8988T (cell line): ENCODE results near the gene FPGS.
"Not testable (repeated sequence)": the region's sequence is repeated elsewhere in the genome, so short reads cannot be mapped to it uniquely, and the experiment has no call there.

Source experiments
- DNase-seq: peaks from one replicate; pipeline ENCODE4 v3.0.0; 2011

Gene FPGS, protein sequence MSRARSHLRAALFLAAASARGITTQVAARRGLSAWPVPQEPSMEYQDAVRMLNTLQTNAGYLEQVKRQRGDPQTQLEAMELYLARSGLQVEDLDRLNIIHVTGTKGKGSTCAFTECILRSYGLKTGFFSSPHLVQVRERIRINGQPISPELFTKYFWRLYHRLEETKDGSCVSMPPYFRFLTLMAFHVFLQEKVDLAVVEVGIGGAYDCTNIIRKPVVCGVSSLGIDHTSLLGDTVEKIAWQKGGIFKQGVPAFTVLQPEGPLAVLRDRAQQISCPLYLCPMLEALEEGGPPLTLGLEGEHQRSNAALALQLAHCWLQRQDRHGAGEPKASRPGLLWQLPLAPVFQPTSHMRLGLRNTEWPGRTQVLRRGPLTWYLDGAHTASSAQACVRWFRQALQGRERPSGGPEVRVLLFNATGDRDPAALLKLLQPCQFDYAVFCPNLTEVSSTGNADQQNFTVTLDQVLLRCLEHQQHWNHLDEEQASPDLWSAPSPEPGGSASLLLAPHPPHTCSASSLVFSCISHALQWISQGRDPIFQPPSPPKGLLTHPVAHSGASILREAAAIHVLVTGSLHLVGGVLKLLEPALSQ

GRCh38 chr9:127802576-127803443 is at the start of gene FPGS:
Gene FPGS, plus strand, starts transcription at chr9:127802882. Its CDS starts 43 bp downstream, at chr9:127802925.
- DNase-seq, result peak; percentile 97

GRCh38 chr9:127753148-127753547 is 49.5 kb upstream of the FPGS start:
- DNase-seq, result no peak

DNA sequence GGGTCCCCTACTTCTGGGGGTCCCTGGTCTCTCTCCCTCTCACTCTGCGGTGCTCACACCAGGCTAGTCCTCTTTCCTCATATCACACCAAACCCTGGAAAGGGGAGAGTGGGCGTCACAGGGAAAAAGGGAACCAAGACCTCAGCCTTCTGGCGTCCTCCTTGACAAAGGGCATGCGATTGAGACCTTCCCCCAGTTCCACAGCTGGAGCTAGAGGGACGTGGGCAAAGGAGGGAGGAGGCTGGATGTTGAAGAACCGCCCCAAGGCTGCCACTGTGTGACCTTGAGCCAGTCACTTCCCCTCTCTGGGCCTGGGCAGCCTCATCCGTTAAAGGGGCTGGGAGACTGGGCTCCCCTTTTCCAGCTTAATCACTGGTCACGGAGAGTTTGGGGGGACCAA is 49.1 kb upstream of the FPGS start:
- DNase-seq, result no peak

GRCh38 chr9:127754099-127755060 is 48.3 kb upstream of the FPGS start:
- no peak for DNase-seq

- DNase-seq, result no peak
Observed at GRCh38 chr9:127755061-127756060, 47.3 kb upstream of the FPGS start.

GRCh38 chr9:127756233-127756632 is 46.4 kb upstream of the FPGS start:
- DNase-seq, result no peak

DNA sequence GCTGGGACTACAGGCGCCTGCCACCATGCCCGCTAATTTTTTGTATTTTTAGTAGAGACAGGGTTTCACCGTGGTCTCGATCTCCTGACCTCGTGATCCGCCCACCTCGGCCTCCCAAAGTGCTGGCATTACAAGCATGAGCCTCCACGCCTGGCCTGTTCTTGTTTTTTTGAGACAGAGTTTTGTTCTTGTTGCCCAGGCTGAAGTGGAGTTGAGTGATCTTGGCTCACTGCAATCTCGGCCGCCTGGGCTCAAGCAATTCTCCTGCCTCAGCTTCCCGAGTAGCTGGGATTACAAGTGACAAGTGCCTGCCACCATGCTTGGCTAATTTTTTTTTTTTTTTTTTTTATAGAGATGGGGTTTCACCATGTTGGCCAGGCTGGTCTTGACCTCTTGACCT is 45.9 kb upstream of the FPGS start:
- not testable (repeated sequence) for DNase-seq

- no peak for DNase-seq
Observed at GRCh38 chr9:127758843-127759242, 43.8 kb upstream of the FPGS start.

- no peak for DNase-seq
Observed at GRCh38 chr9:127761061-127761460, 41.6 kb upstream of the FPGS start.

GRCh38 chr9:127761491-127761956 is 41.2 kb upstream of the FPGS start:
- DNase-seq, result no peak

DNA sequence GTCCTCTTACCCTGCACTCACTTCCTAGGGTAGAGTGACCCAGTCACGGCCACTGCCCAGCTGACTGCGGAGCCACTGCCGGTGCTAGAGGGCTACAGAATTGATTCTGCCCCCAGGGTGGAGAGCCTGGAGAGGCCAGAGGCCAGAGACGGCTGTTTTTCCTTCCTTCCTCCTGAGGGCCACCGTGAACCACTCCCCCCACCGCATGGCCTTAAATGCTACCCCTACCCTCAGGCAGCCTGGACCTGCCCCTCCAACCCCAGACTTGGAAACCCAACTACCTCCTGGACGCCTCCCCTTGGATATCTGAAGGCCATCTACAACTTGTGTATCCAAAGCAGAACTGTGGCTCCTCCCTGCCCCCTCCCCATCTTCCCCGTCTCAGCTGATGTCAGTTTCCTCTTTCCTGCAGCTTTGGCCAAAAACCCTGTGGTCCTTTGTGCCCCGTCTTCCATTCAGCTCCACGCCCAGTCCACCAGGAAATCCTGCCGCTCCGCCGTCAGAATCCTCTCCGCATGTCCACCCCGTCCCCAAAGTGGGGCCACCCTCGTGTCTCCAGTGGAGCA is 40.5 kb upstream of the FPGS start:
- no peak for DNase-seq

GRCh38 chr9:127763918-127764384 is 38.7 kb upstream of the FPGS start:
- DNase-seq, result no peak

- DNase-seq, result no peak
Observed at GRCh38 chr9:127765418-127765817, 37.3 kb upstream of the FPGS start.

GRCh38 chr9:127767410-127767809 is 35.3 kb upstream of the FPGS start:
- no peak for DNase-seq

DNA sequence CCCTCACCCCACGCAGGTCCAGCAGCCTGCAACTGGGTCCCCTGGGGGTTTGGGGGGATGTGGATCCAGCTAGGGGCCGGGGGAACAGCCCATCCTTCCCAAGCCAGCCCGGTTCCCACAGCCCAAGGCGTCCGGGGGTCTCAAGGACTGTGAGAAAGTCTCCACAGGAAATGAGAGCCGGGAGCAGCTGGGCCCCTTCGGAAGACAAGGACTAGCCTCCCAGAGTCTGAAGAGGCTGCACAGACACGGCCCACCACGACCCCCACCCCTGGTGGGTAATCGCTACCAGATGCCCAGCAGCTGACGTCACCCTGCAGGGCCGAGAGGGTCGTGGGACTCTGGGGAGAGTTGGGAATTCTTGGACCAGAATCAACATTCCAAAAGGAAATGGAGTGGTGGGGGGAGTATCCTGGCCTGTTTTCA is 34.8 kb upstream of the FPGS start:
- no peak for DNase-seq

- no peak for DNase-seq
Observed at GRCh38 chr9:127768698-127769097, 34.0 kb upstream of the FPGS start.

GRCh38 chr9:127769101-127769500 is 33.6 kb upstream of the FPGS start:
- no peak for DNase-seq

- no peak for DNase-seq
Observed at GRCh38 chr9:127769929-127770582, 32.6 kb upstream of the FPGS start.

- no peak for DNase-seq
Observed at GRCh38 chr9:127770583-127770904, 32.1 kb upstream of the FPGS start.
